ENCODE results near the gene NFIB.

The NFIB gene

DNA sequence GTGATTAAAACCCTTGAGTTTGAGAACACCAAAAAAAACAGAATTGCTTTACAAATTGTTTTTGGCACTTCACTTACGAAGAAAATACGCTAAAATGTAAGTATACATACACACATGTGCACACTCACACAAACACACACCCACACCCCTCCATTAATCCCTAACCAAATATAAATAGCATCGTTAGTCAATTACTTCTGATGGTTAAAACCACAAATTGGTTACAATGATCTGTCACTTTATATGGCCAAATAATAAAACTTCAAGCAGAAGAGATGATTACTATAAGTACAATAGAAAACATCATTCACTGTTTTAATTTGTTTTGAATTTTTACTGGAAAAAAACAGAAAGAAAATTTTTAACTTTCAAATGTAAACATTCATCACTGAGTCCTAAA is 103.5 kb downstream of the NFIB start:
- no peak for DNase-seq

DNA sequence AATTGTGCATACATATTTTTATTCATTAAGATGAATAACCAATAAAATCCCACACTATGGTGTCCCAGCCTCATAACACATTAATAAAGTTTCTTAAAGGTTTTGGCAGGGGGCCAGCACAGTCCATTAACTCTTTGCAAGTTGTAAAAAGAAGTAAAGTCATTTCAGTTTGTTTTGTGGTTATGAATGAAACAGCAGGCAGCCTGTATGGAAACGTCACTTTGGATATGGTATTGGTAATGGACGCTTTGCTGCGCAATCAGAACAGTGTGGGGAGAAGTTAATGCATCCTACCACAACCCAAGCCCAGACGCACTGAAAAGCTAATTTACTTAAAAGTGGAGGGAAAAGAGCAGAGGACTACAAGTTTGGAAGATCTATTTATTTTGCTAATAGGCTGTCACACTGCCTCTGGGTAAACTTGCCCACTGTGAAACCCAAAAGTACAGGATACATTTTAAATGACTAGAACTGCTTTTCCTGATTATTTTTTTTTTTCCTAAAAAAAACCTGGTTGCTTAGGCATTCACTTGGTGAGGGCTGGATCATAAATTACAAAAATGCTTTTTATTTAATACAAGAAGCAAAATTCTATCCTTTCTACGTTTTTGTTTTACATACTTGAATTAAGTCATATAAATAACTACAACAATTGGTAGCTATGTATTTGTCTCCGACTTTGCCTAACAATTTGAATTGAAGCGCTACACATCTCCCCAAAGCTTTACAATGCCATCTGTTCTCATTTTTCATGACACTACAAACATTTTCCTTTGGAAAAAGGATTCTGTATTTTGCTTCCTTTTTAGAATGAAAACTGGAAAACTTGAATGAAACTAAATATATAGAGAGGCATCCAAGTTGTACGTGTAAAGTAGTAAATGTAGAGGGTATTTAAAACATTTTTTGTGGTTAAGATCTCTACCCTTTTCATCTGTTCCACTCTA is 104.3 kb downstream of the NFIB start:
- DNase-seq, result no peak

DNA sequence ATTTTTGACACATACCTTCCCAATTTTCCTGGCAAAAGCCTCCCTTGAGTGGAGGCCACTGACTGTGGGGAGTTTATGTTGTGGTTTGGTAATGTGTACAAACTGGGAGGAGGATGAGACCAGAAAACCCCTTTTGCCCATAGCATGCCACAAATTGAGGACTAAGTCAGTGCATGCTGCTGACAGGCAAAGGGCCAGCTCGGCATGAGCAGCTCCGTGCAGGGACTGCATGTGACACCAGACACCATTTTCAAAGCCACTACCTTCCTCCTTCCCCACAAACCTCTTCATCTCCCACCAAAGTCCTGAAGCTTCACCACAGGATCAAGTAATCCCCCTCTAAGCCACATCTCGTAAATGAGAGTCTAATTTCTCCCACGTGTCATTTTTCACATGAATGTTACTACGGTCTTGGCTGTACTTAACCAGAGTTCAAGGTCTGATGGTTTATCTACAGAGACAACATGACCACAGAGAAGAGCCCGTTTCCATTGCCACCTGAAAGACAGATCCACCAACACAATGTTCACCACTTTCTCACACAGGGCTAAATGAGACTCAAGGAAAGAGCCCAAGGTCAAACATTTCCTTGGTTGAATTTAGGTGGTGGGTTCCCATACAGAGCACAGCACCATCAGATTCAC is 106.5 kb downstream of the NFIB start:
- no peak for DNase-seq

DNA sequence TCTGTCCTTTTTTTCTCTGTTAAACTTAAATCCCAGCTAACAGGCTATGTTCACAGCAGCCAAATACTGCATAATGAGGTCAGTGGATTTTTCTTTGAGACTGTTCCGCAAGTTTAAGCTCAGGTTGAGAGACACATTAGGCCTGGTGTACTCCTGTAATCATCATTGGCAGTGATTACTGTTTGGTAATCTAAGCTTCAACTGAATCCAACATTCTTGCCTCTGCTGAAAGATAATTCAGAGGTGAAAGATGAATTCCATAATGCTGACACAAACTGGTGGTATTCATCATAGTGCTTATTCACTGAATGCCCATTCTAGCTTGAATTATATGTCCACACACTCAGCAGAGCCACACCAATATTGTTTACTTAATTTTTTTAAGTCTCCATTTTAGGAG is 108.5 kb downstream of the NFIB start:
- no peak for DNase-seq

- no peak for DNase-seq
Observed at GRCh38 chr9:14203356-14204056, 110.4 kb downstream of the NFIB start.

DNA sequence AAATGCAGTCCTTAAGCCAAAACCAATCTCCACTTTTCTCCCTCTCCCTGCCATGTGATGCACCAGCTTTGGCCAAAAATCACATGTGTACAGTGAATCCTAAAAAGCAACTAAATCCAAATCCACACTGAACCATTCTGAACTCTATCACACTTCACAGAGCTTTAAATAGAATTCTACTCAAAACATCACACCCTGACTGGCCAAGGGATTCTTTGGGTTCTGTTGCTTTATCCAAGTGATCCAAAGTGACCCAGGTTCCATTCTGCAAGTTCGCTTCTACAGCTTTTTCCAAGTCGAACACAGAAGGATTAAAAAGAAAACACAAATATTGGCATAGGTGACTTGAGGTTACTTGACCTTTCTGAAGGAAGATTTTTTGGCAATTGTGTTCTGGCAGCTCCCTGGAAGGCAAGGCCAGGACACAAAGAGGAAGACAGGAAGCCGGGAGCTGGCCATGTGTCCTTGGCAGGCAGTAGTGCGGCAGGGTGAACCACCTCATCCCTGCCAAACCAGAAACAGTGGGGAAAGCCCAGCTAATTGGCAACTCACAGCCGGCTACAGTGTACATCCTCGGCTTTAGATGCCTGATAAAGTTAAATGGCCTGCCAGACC is 115.0 kb downstream of the NFIB start:
- DNase-seq, result no peak

DNA sequence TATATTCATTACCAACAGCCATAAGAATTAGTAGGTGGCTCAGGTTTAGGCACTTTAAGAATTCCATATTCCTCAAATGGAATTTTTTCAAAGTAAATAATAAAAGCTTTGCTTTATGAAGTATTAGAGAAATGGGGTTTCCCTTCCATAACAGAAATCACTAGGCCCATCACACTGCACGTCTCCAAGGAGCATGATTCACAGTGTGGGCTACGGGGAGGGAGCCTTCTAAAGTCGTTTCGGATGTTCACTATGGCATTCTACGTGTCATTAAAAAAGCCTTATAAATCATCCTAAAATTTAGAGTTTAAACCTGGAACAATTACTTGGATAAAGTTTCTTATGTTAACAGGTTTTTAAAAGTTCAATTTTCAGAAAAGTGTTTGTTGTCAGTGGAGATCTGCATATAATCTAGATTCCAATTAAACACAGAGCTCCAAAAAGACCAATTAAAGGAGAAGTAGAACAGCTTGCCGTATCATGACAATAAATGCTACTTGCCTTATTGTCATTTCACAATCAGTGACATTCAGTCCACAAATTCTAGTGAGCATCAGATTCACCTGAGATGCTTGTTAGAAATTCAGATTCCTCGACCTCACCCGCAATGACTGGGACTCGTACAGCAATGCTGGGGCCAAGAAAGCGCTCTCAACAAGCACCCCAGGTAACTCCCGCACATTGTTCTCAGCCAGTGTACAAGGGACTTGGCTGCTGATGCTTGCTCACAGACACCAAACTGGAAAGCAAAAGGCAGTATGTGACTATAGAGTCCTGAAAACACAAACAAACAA is 115.7 kb downstream of the NFIB start:
- no peak for DNase-seq

DNA sequence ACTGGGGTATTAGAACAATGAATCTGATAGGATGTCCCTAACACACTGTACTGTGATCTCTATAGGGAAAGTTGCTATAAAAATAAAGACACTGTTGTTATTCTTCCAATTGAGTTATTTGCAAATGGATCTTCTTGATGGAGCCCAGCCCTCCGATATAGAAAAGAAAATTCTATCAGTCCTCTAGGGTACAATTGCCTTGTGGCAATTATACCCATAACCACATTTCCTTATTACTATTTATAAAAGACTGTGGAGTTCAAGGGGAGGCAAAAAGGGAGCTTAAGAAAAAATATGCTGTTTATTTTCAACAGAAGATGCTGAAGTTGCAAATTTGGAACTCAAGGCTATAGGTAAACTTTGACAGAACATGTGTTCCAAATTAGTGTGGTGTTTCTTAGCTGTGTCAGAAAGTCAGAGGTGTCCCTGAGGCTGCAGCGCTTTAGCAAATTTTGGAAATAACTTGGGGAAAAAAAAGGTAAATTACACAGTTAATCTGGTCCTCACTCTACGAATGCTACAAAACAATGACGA is 116.5 kb downstream of the NFIB start:
- no peak for DNase-seq

GRCh38 chr9:14193328-14193990 is 120.5 kb downstream of the NFIB start:
- no peak for DNase-seq

DNA sequence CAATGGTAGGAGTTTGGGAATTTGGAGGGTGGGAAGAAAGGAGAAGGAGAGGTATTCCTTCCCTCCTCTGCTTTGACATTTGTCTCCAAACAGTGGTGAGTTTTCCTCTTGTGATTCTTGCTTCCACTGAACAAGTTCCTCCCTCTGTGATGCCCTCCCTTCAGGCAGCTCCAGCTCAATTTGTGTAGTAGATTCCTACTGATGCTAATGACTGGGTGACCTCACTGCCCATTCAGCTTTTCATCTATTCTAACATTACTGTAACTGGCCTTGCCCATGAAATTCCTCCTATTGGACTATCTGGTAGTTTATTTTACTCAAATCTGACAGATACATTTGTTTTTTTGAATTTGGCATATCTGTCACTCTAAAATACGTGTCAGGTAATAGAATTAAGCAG is 121.4 kb downstream of the NFIB start:
- no peak for DNase-seq

DNA sequence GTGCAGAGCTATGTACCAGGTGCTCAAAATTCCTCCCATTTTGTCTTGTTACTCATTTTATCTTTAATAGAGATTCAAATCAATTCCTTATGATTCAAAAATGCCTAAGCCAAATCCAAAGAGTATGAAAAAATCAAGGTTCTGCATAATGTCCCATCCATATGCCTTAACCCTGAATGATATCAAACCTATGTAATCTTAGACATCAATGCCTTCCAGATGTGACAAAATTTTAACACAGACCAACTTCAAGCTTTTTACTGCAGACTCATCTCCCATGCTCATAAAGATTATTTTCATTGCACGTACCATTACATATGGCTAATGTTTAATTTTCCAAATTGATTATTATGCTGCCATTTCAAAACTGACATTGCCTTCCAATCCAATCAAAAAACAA is 122.4 kb downstream of the NFIB start:
- no peak for DNase-seq

DNA sequence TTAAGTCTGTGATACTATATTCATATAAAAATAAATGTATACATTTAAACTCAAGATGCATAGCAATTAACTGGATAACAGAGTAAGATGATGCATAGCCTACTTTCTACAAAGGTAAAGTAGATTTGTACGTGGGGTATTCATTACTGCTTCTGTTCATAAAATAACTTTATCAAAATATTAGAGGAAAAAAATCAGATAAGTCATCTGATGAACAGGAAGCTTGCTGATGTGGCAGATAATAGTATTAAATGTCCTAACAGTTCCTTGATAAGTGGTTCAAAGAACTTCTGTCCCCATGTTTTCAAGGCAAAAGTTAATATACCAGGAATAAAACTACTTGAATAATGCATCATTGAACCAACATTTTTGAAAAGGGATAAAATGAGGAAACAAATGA is 123.7 kb downstream of the NFIB start:
- no peak for DNase-seq

GRCh38 chr9:14189578-14189977 is 124.4 kb downstream of the NFIB start:
- DNase-seq, result no peak

- no peak for DNase-seq
Observed at GRCh38 chr9:14189146-14189545, 124.8 kb downstream of the NFIB start.

- DNase-seq, result no peak
Observed at GRCh38 chr9:14188538-14188937, 125.4 kb downstream of the NFIB start.

- DNase-seq, result no peak
Observed at GRCh38 chr9:14188011-14188410, 125.9 kb downstream of the NFIB start.

GRCh38 chr9:14186096-14186495 is 127.8 kb downstream of the NFIB start:
- DNase-seq, result no peak

GRCh38 chr9:14185016-14185415 is 128.9 kb downstream of the NFIB start:
- no peak for DNase-seq

- no peak for DNase-seq
Observed at GRCh38 chr9:14183001-14183400, 130.9 kb downstream of the NFIB start.

GRCh38 chr9:14180960-14181537 is 132.9 kb downstream of the NFIB start:
- no peak for DNase-seq
